Measurements from ENCODE around the gene ABCD2.

The ABCD2 gene
- long read RNA-seq: 0 reads

GRCh38 chr12:39619660-39620433, at the start of gene ABCD2:
ABCD2 (minus strand) TSS chr12:39619803; CDS start chr12:39619615, 188 bp downstream.
- Histone ChIP-seq H3K27ac (replicated peaks) (no peak within 1 kb of the TSS), H3K4me3 (replicated peaks; ENCODE audit: insufficient read depth, low read length) (peak within 1 kb of the TSS; percentile 39), H3K27me3 (ENCODE audit: insufficient read depth, poor library complexity, severe bottlenecking) (no peaks in the 10 kb centered on the region)
- DNase-seq (ENCODE audit: low read depth in 1 of 2, low spot score in 1 of 2): peak; percentile 48 to 55
- no peak for TF ChIP-seq CTCF (IDR thresholded peaks at IDR 0.05; ENCODE audit: insufficient read depth, low read length)
- no peak for TF ChIP-seq REST (IDR thresholded peaks at IDR 0.05; ENCODE audit: insufficient replicate concordance, low read depth)
- no peak for TF ChIP-seq SPI1 (IDR thresholded peaks at IDR 0.05; ENCODE audit: borderline replicate concordance, low read depth)
- TF ChIP-seq GABPA (IDR thresholded peaks at IDR 0.05; ENCODE audit: low read depth): no peak
- TF ChIP-seq POLR2AphosphoS5 (IDR thresholded peaks at IDR 0.05; ENCODE audit: low read depth): no peak

- no peak for DNase-seq (ENCODE audit: low read depth in 1 of 2, low spot score in 1 of 2)
- no peak for TF ChIP-seq POLR2AphosphoS5 (IDR thresholded peaks at IDR 0.05; ENCODE audit: low read depth)
- no peak for TF ChIP-seq REST (IDR thresholded peaks at IDR 0.05; ENCODE audit: insufficient replicate concordance, low read depth)
- TF ChIP-seq CTCF (IDR thresholded peaks at IDR 0.05; ENCODE audit: insufficient read depth, low read length): no peak
- TF ChIP-seq GABPA (IDR thresholded peaks at IDR 0.05; ENCODE audit: low read depth): no peak
- no peak for TF ChIP-seq SPI1 (IDR thresholded peaks at IDR 0.05; ENCODE audit: borderline replicate concordance, low read depth)
- H3K27ac ChIP-seq (replicated peaks): no peak overlapping the region
Observed at GRCh38 chr12:39660101-39660500, 40.5 kb upstream of the ABCD2 start.

GRCh38 chr12:39647383-39647782, 27.8 kb upstream of the ABCD2 start:
- Histone ChIP-seq H3K27ac (replicated peaks) (no peak overlapping the region), H3K4me3 (replicated peaks; ENCODE audit: insufficient read depth, low read length) (no peak overlapping the region), H3K27me3 (ENCODE audit: insufficient read depth, poor library complexity, severe bottlenecking) (no peaks in the 10 kb centered on the region)
- no peak for DNase-seq (ENCODE audit: low read depth in 1 of 2, low spot score in 1 of 2)
- TF ChIP-seq REST (IDR thresholded peaks at IDR 0.05; ENCODE audit: insufficient replicate concordance, low read depth) (no peak), POLR2AphosphoS5 (IDR thresholded peaks at IDR 0.05; ENCODE audit: low read depth) (no peak), GABPA (IDR thresholded peaks at IDR 0.05; ENCODE audit: low read depth) (no peak), CTCF (IDR thresholded peaks at IDR 0.05; ENCODE audit: insufficient read depth, low read length) (no peak), SPI1 (IDR thresholded peaks at IDR 0.05; ENCODE audit: borderline replicate concordance, low read depth) (no peak)

More at GRCh38 chr12:39660101-39660500, 40.5 kb upstream of the ABCD2 start:
- no peaks in the 10 kb centered on the region for H3K27me3 ChIP-seq (ENCODE audit: insufficient read depth, poor library complexity, severe bottlenecking)
- H3K4me3 ChIP-seq (replicated peaks; ENCODE audit: insufficient read depth, low read length): no peak overlapping the region
